ENCODE results near the gene GIT2.

GIT2 gene

DNA sequence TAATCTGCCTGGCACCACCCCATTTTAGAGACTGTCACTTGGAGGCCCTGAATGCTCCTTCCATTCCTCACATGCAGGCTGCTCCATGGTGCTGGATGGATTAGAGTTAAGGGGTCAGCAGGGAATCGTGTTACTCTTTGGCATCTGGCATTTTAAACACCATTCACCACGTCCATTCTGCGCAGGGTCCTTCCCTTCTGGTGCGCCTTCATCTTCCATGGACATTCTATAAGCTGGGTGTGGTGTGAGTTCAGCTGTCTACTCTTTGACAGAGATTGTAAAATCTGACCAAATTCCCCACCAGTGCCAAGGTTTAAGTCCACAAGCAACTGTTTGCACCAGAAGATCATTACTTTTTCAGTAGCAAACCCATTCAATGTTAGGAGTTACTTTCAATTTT lies 47.8 kb downstream of the GIT2 start:
- Histone ChIP-seq H3K4me2 (ENCODE audit: low read length) (no peak overlapping the region), H3K4me3 (ENCODE audit: low read length) (no peak overlapping the region), H3K36me3 (ENCODE audit: control insufficient read depth, low read length) (peaks cover 92% of the 10 kb centered on the region), H3K79me2 (ENCODE audit: control insufficient read depth, low read length) (no peaks in the 10 kb centered on the region), H4K20me1 (ENCODE audit: control insufficient read depth, insufficient read depth, low read depth, low read length) (0 out of 2 replicates have a peak, but pooled peaks cover 3% of the 10 kb centered on the region), H3K9me3 (ENCODE audit: control insufficient read depth, insufficient read depth, low read length) (no peaks in the 10 kb centered on the region), H3K9me2 (replicated peaks; ENCODE audit: control insufficient read depth, low read length) (no peaks in the 10 kb centered on the region), H3F3A (ENCODE audit: control insufficient read depth, insufficient read depth) (0 out of 2 replicates have a peak, but pooled peaks cover 5% of the 10 kb centered on the region), H3K27ac (ENCODE audit: low read depth, low read length) (no peak overlapping the region), H3K4me1 (ENCODE audit: control insufficient read depth, low read length) (peaks cover 16% of the 10 kb centered on the region), H3K27me3 (ENCODE audit: control insufficient read depth, low read length) (no peaks in the 10 kb centered on the region)
- no peak for TF ChIP-seq EZH2phosphoT487 (IDR thresholded peaks at IDR 0.05; ENCODE audit: borderline replicate concordance, low read length)
- TF ChIP-seq, protein P1, sequence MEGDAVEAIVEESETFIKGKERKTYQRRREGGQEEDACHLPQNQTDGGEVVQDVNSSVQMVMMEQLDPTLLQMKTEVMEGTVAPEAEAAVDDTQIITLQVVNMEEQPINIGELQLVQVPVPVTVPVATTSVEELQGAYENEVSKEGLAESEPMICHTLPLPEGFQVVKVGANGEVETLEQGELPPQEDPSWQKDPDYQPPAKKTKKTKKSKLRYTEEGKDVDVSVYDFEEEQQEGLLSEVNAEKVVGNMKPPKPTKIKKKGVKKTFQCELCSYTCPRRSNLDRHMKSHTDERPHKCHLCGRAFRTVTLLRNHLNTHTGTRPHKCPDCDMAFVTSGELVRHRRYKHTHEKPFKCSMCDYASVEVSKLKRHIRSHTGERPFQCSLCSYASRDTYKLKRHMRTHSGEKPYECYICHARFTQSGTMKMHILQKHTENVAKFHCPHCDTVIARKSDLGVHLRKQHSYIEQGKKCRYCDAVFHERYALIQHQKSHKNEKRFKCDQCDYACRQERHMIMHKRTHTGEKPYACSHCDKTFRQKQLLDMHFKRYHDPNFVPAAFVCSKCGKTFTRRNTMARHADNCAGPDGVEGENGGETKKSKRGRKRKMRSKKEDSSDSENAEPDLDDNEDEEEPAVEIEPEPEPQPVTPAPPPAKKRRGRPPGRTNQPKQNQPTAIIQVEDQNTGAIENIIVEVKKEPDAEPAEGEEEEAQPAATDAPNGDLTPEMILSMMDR (IDR thresholded peaks at IDR 0.05; ENCODE audit: low read depth, low read length, poor library complexity, severe bottlenecking), result no peak

DNA sequence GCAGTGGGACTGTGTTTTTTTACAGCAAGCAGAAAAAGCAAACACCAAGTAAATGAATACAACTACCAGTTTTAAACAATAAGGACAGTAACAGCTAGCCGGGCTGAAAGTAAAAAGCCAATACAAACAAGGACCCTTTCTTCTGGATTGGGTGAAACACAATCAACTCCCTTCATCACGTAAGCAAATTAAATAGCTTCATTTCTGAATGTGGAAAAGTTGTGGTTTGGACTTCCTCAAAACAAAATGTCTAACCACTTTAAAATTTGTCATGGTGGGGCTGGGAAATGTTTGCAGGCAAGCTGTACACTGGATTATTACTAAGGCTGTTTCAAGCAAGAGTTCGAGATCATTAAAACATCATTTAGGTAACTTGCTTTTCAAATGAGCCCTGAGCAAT lies 48.6 kb downstream of the GIT2 start:
- Histone ChIP-seq H3K9me2 (replicated peaks; ENCODE audit: control insufficient read depth, low read length) (no peaks in the 10 kb centered on the region), H3K4me3 (ENCODE audit: low read length) (no peak overlapping the region), H3K79me2 (ENCODE audit: control insufficient read depth, low read length) (no peaks in the 10 kb centered on the region), H3K4me2 (ENCODE audit: low read length) (no peak overlapping the region), H4K20me1 (ENCODE audit: control insufficient read depth, insufficient read depth, low read depth, low read length) (0 out of 2 replicates have a peak, but pooled peaks cover 3% of the 10 kb centered on the region), H3K27ac (ENCODE audit: low read depth, low read length) (no peak overlapping the region), H3F3A (ENCODE audit: control insufficient read depth, insufficient read depth) (0 out of 2 replicates have a peak, but pooled peaks cover 5% of the 10 kb centered on the region), H3K36me3 (ENCODE audit: control insufficient read depth, low read length) (peaks cover 88% of the 10 kb centered on the region), H3K4me1 (ENCODE audit: control insufficient read depth, low read length) (peaks cover 20% of the 10 kb centered on the region), H3K9me3 (ENCODE audit: control insufficient read depth, insufficient read depth, low read length) (no peaks in the 10 kb centered on the region), H3K27me3 (ENCODE audit: control insufficient read depth, low read length) (no peaks in the 10 kb centered on the region)
- TF ChIP-seq, protein P1 (IDR thresholded peaks at IDR 0.05; ENCODE audit: low read depth, low read length, poor library complexity, severe bottlenecking), result no peak
- TF ChIP-seq EZH2phosphoT487 (IDR thresholded peaks at IDR 0.05; ENCODE audit: borderline replicate concordance, low read length), result no peak

DNA sequence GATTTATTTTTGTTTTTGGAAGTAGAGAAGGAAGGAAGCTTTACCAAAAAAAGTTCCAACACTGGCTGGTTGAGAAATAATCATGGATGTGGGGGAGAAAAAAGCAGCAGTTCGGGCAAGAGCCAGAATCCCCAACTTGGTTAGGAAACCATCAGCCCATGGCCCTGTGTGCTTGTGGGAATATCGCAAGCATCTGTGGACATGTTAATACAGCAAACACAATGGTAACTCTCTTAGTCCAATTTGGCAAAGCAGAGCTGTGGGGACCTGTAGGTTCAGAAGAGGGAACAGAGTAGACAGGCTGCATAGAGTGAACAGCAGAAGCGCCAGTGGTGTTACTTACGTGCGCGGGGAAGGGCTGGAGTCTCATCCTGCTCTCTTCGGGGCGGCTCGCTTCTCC lies 49.3 kb downstream of the GIT2 start:
- no peak overlapping the region for H3K27ac ChIP-seq (ENCODE audit: low read depth, low read length)
- peaks cover 83% of the 10 kb centered on the region for H3K36me3 ChIP-seq (ENCODE audit: control insufficient read depth, low read length)
- no peaks in the 10 kb centered on the region for H3K9me2 ChIP-seq (replicated peaks; ENCODE audit: control insufficient read depth, low read length)
- 0 out of 2 replicates have a peak, but pooled peaks cover 3% of the 10 kb centered on the region for H4K20me1 ChIP-seq (ENCODE audit: control insufficient read depth, insufficient read depth, low read depth, low read length)
- H3K9me3 ChIP-seq (ENCODE audit: control insufficient read depth, insufficient read depth, low read length), result no peaks in the 10 kb centered on the region
- 0 out of 2 replicates have a peak, but pooled peaks cover 5% of the 10 kb centered on the region for H3F3A ChIP-seq (ENCODE audit: control insufficient read depth, insufficient read depth)
- H3K4me3 ChIP-seq (ENCODE audit: low read length), result no peak overlapping the region
- peaks cover 23% of the 10 kb centered on the region for H3K4me1 ChIP-seq (ENCODE audit: control insufficient read depth, low read length)
- H3K27me3 ChIP-seq (ENCODE audit: control insufficient read depth, low read length), result no peaks in the 10 kb centered on the region
- TF ChIP-seq EZH2phosphoT487 (IDR thresholded peaks at IDR 0.05; ENCODE audit: borderline replicate concordance, low read length), result no peak
- TF ChIP-seq, protein P1 (IDR thresholded peaks at IDR 0.05; ENCODE audit: low read depth, low read length, poor library complexity, severe bottlenecking), result no peak
- no peaks in the 10 kb centered on the region for H3K79me2 ChIP-seq (ENCODE audit: control insufficient read depth, low read length)
- no peak overlapping the region for H3K4me2 ChIP-seq (ENCODE audit: low read length)
